H1 (cell line): Measurements from ENCODE around the gene VIM. TPM values are rescaled to one million over a fixed set of nuclear protein-coding genes. Genes with fewer than 3 reads are reported as not detected.

Source experiments
- CHD2 ChIP-seq: IDR thresholded peaks from 2 replicates; pipeline ENCODE4 v1.6.1; 2012; ENCODE audit warnings: low read length, improper control_type of control experiment
- EGR1 ChIP-seq: IDR thresholded peaks from 2 replicates; pipeline ENCODE4 v1.6.1; 2011; ENCODE audit warnings: low read depth, low read length, borderline replicate concordance
- GTF2F1 ChIP-seq: IDR thresholded peaks from 2 replicates; pipeline ENCODE4 v1.6.1; 2012; ENCODE audit warnings: low read depth, low read length, improper control_type of control experiment, borderline replicate concordance
- NANOG ChIP-seq: IDR thresholded peaks from 2 replicates; pipeline ENCODE4 v1.6.1; 2011; ENCODE audit warnings: low read length, low read depth, mild to moderate bottlenecking, inconsistent platforms; ENCODE audit not compliant: insufficient read depth, poor library complexity, severe bottlenecking
- RAD21 ChIP-seq, 2 experiments: IDR thresholded peaks in 1 of 2; conservative IDR thresholded peaks in 1 of 2; 2 replicates each; pipeline ENCODE4 v1.6.1; 2011; ENCODE audit warnings: low read depth in 2 of 2, low read length in 2 of 2, improper control_type of control experiment in 1 of 2, inconsistent platforms in 1 of 2, mild to moderate bottlenecking in 1 of 2, moderate library complexity in 1 of 2
- SIN3A ChIP-seq, 2 experiments: IDR thresholded peaks in 1 of 2; conservative IDR thresholded peaks in 1 of 2; 2 replicates each; pipeline ENCODE4 v1.6.1; 2011 to 2012; ENCODE audit warnings: low read length in 2 of 2, improper control_type of control experiment in 1 of 2, low read depth in 1 of 2, mild to moderate bottlenecking in 1 of 2
- SIX5 ChIP-seq: IDR thresholded peaks from 2 replicates; pipeline ENCODE4 v1.6.1; 2011; ENCODE audit warnings: mild to moderate bottlenecking, low read depth, low read length
- SP1 ChIP-seq: IDR thresholded peaks from 2 replicates; pipeline ENCODE4 v1.6.1; 2011; ENCODE audit warnings: low read depth, low read length
- SRF ChIP-seq: IDR thresholded peaks from 2 replicates; pipeline ENCODE4 v1.6.1; 2011; ENCODE audit warnings: mild to moderate bottlenecking, low read depth, low read length, moderate library complexity
- polyA plus RNA-seq, 7 experiments: library from polyadenylated mRNA; depleted of rRNA in 3 of 7; stranded (reverse) in 5 of 7; unstranded in 2 of 7; fragments of >200 nt in 5 of 7; fragments of 200-250 nt in 2 of 7; gene quantifications; 1 replicate in 5 of 7; 2 replicates in 1 of 7; 4 replicates in 1 of 7; pipeline versions ENCODE4 v1.2.1 to v1.2.3, GENCODE V29; 2011 to 2013; ENCODE audit warnings: missing spikeins in 2 of 7, mixed read lengths in 2 of 7
- total RNA-seq: library from RNA; stranded (reverse); fragmentation: NEBNext Ultra II Directional; extraction: Animal tissue kit (Norgen Biotek cat#: 25700); gene quantifications from 2 replicates; pipeline ENCODE4 v1.2.1, GENCODE V29; 2021
- TF ChIP-seq, protein P1 (sequence below): IDR thresholded peaks from 2 replicates; pipeline ENCODE4 v1.6.1; 2012; ENCODE audit warnings: inconsistent platforms
- TF ChIP-seq, protein P2 (sequence below): IDR thresholded peaks from 2 replicates; pipeline ENCODE4 v1.6.1; 2012; ENCODE audit warnings: low read length, inconsistent platforms
- TF ChIP-seq, protein P3 (sequence below): IDR thresholded peaks from 2 replicates; pipeline ENCODE4 v1.6.1; 2011; ENCODE audit warnings: low read length, improper control_type of control experiment

Gene VIM
- total and polyA plus RNA-seq, 2 of the 8 experiments (the other 6 are each of a cell fraction or from before 2014, with no cell fraction given), result 347 to 372 TPM

DNA sequence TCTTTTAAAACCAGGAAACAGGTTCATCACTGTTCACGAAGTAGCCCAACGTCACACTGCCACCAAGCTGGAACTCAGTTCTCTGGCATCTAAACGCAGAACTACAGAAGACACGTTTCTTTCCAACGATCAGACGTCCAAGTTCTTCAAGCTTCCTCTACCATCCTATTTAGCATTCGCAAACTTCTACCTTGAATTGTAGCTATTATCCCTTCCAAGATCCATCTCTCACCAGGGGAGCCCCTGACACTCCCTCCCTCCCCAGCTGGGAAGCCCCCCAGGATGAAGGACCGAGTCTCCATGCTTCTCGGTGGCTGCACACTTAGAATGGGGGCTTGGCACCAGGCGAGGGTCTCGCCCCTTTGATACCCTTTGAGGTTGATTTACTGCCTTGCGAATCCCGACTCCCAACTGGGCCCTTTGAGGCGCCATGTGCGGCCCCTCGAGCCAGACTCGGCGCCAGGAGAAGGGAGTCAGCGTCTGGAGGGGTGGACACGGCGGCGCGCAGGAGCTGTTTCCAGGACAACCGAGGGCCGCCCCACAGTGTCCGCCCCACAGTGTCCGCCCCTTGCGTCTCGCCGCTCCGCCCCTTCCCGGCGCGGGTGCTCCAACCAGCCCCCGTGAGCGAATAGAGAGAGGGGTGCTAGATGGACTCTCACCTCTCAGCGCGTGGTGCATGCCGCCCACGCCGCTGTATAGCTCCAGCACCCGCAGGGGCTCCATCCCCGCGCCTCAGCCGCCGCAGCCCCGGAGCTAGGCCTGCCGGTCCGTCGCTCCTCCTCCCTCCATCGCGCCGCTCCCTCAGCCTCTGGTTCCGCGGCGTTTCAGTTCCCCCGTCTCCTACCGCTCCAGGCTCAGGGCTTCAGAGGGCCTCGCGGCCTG is 26.9 kb upstream of the VIM start, which contains the start of gene TRDMT1 (continued):
- TF ChIP-seq, protein P1, sequence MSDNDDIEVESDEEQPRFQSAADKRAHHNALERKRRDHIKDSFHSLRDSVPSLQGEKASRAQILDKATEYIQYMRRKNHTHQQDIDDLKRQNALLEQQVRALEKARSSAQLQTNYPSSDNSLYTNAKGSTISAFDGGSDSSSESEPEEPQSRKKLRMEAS, result peak; percentile 78
- TF ChIP-seq EGR1 (peak; percentile 69; the same call in 1 of the 2 replicates), SIN3A (conservative IDR thresholded peaks at IDR 0.05 in 1 of 2, IDR thresholded peaks at IDR 0.05 in 1 of 2; ENCODE audit: low read depth in 1 of 2, low read length in 2 of 2) (peak; percentile 78 to 87; a peak in 2 of 4 replicates), NANOG (no peak), CHD2 (peak; percentile 25; the same call in 1 of the 2 replicates), SIX5 (no peak), RAD21 (IDR thresholded peaks at IDR 0.05 in 1 of 2, conservative IDR thresholded peaks at IDR 0.05 in 1 of 2; ENCODE audit: low read depth in 2 of 2, low read length in 2 of 2) (peak in 1 of 2 experiments; percentile 31; a peak in 1 of 4 replicates), GTF2F1 (peak; percentile 60; the same call in 1 of the 2 replicates), SRF (no peak), SP1 (peak; percentile 62)
- TF ChIP-seq, protein P2, sequence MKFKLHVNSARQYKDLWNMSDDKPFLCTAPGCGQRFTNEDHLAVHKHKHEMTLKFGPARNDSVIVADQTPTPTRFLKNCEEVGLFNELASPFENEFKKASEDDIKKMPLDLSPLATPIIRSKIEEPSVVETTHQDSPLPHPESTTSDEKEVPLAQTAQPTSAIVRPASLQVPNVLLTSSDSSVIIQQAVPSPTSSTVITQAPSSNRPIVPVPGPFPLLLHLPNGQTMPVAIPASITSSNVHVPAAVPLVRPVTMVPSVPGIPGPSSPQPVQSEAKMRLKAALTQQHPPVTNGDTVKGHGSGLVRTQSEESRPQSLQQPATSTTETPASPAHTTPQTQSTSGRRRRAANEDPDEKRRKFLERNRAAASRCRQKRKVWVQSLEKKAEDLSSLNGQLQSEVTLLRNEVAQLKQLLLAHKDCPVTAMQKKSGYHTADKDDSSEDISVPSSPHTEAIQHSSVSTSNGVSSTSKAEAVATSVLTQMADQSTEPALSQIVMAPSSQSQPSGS, result peak; percentile 53
- TF ChIP-seq, protein P3, sequence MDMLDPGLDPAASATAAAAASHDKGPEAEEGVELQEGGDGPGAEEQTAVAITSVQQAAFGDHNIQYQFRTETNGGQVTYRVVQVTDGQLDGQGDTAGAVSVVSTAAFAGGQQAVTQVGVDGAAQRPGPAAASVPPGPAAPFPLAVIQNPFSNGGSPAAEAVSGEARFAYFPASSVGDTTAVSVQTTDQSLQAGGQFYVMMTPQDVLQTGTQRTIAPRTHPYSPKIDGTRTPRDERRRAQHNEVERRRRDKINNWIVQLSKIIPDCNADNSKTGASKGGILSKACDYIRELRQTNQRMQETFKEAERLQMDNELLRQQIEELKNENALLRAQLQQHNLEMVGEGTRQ, result no peak
